Dermis microvascular lymphatic vessel endothelial cell (primary cell): ENCODE results near the gene CDC42SE2. TPM values are rescaled to one million over a fixed set of nuclear protein-coding genes. Genes with fewer than 3 reads are reported as not detected.
A peak's percentile ranks its signal among the peaks of the same experiment; 100 is the strongest.

Experiments
- DNase-seq, 2 donors: peaks; one replicate each; pipeline versions ENCODE4 v3.0.0 to v3.0.0-alpha.2; 2010; ENCODE audit warnings: low read depth in 2 of 2
- total RNA-seq: library from RNA; depleted of rRNA; stranded (reverse); fragments of >200 nt; gene quantifications from 2 replicates; pipeline ENCODE4 v1.2.1, GENCODE V29; 2014

Gene CDC42SE2
- total RNA-seq, result 47.6 and 58.0 TPM in 2 replicates

- DNase-seq, result peak; percentile 61 to 90
Observed at GRCh38 chr5:131263648-131264450, at the start of gene CDC42SE2. CDC42SE2 (plus strand) TSS chr5:131264053; CDS start chr5:131359494, 95,441 bp downstream.

- DNase-seq, result no peak
Observed at GRCh38 chr5:131214609-131215227, 49.1 kb upstream of the CDC42SE2 start.

- no peak for DNase-seq
Observed at GRCh38 chr5:131217791-131218190, 46.1 kb upstream of the CDC42SE2 start.

GRCh38 chr5:131218392-131218791 is 45.5 kb upstream of the CDC42SE2 start:
- DNase-seq, result no peak

GRCh38 chr5:131220566-131220965 is 43.3 kb upstream of the CDC42SE2 start:
- DNase-seq, result no peak

GRCh38 chr5:131221008-131221703 is 42.7 kb upstream of the CDC42SE2 start:
- no peak for DNase-seq

GRCh38 chr5:131221888-131222287 is 42.0 kb upstream of the CDC42SE2 start:
- peak in 1 of 2 donors; percentile 12 for DNase-seq

GRCh38 chr5:131222731-131223130 is 41.1 kb upstream of the CDC42SE2 start:
- no peak for DNase-seq

GRCh38 chr5:131223751-131224386 is 40.0 kb upstream of the CDC42SE2 start:
- no peak for DNase-seq

- no peak for DNase-seq
Observed at GRCh38 chr5:131224387-131225201, 39.3 kb upstream of the CDC42SE2 start.

- DNase-seq, result no peak
Observed at GRCh38 chr5:131225282-131225974, 38.4 kb upstream of the CDC42SE2 start.

- no peak for DNase-seq
Observed at GRCh38 chr5:131226899-131227298, 37.0 kb upstream of the CDC42SE2 start.

- DNase-seq, result no peak
Observed at GRCh38 chr5:131228646-131229045, 35.2 kb upstream of the CDC42SE2 start.

- no peak for DNase-seq
Observed at GRCh38 chr5:131229623-131230022, 34.2 kb upstream of the CDC42SE2 start.

GRCh38 chr5:131230406-131230805 is 33.4 kb upstream of the CDC42SE2 start:
- DNase-seq, result no peak

GRCh38 chr5:131239686-131240085 is 24.2 kb upstream of the CDC42SE2 start:
- DNase-seq, result no peak

- peak in 1 of 2 donors; percentile 28 for DNase-seq
Observed at GRCh38 chr5:131242728-131243255, 21.1 kb upstream of the CDC42SE2 start.

GRCh38 chr5:131245312-131245711 is 18.5 kb upstream of the CDC42SE2 start:
- DNase-seq, result no peak

GRCh38 chr5:131245948-131246347 is 17.9 kb upstream of the CDC42SE2 start:
- no peak for DNase-seq

GRCh38 chr5:131246504-131246903 is 17.3 kb upstream of the CDC42SE2 start:
- DNase-seq, result no peak
